DMS 273 (cell line): ENCODE data around the gene DMRT3.
A peak's percentile ranks its signal among the peaks of the same experiment; 100 is the strongest.

Source experiments
- DNase-seq: peaks from one replicate; lab custom pipeline; 2025; ENCODE audit not compliant: unreplicated experiment; lab: John Stamatoyannopoulos, UW

The DMRT3 gene

DNA sequence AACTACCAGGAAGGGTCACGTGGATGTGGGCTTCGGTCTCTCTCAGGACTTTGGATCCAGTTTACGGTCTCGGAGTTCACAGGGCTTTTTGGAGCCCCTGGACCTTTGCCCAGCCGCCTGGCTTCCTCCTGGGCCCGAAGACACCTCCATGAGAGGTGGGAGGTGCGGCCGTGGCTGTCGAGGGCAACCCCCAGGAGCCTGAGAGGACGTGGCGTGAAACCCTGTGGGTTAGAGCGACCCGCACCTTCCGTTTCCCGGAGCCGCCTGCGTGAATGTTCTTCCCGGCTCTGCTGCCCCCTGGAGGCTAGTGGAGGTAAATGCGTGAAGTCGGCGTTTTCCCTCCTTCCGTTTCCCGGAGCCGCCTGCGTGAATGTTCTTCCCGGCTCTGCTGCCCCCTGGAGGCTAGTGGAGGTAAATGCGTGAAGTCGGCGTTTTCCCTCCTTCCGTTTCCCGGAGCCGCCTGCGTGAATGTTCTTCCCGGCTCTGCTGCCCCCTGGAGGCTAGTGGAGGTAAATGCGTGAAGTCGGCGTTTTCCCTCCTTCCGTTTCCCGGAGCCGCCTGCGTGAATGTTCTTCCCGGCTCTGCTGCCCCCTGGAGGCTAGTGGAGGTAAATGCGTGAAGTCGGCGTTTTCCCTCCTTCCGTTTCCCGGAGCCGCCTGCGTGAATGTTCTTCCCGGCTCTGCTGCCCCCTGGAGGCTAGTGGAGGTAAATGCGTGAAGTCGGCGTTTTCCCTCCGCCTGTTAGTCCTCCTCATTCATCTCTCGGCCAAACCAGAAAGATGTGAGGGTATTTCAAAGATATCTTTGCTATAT is 22.1 kb downstream of the DMRT3 start:
- DNase-seq, result peak; percentile 41

DNA sequence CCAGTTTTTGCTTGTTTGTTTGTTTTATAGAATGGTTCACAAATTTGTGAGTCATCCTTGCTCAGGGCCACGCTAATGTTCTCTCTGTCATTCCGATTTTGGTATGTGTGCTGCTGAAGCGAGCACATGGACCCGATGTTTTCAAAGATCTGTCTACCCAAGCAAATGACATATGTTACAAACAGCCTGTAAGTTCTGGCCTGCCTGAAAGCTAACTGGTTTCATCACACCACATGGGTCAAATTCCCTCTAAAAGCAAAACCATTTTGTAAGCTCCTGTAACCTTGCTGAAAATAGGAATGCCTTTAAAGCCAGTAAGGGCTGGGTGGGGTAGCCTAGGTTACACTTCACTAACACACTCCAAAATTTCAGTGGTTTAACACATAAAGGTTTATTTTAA is 25.4 kb downstream of the DMRT3 start:
- no peak for DNase-seq

DNA sequence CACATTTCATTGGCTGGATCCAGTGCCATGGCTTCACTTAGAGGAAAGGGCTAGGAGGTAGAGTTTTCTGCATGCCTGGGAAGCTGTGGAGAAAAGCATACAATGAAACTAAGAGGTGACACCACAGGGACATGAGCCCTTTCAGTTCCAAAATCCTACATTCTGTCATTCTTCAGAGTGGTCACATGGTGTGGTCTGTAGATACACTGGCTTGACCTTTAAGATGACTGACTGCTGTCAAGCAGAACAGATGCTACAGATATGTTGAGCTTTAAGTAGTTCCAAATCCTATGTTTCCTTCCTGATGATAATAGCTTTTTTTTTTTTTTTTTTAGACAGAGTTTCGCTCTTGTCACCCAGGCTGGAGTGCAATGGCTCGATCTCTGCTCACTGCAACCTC is 26.2 kb downstream of the DMRT3 start:
- no peak for DNase-seq

DNA sequence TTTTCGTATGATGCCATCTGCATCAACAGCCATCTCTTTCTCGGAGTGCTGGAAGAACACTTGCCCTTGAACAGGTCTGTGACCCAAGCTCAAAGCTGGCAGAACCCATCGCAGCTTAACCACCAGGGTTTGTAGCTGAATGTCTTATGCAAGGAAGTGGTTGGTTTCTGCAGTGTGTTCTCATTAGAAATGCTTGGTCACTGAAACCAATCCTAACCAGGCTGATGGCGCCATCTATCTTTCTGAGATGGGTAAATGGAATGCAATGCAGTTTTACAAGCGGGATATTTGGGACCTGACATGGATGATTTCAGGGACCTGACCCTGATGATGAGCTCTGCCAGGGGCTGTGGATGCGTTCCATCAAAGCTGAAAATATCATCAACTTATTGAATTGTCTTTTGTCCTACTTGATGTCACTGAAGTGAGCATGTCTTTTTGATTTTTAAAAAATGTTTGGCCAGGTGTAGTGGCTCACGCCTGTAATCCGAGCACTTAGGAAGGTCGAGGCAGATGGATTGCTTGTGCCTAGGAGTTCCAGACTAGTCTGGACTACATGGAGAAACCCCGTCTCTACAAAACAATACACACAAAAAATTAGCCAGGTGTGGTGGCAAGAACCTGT is 28.7 kb downstream of the DMRT3 start:
- peak; percentile 56 for DNase-seq

DNA sequence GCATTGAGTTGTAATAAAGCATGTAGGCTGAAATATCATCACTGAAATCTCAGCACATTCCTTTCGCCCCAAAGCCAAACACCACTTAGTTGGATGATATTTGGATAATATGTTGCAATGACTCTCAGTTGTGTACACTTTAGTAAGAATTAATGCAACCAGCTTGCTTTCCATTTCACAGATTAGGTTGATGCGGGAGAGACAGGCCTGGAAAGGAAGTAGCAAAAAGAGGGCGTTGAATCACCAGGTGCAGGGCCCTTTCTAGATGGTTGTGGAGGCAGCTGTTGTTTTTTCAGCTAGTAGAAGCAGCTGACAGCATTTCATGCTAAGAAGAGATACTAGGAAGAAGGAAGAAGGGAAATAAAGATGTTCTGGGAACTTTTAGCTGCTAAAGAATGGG is 30.9 kb downstream of the DMRT3 start:
- DNase-seq, result no peak

DNA sequence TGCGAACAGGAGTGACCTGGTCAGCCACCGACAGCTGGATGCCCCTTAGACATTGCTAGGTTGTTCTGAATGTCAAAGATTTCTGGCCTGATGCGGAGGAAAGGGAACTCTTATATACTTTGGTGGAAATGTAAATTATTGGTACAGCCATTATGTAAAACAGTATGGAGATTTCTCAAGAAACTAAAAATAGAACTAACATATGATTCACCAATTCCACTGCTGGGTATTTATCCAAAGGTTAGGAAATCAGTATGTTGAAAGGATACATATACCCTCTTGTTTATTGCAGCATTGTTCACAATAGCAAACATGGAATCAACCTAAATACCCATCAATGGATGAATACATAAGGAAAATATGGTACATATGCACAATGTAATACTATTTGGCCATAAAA is 31.8 kb downstream of the DMRT3 start:
- DNase-seq, result no peak

DNA sequence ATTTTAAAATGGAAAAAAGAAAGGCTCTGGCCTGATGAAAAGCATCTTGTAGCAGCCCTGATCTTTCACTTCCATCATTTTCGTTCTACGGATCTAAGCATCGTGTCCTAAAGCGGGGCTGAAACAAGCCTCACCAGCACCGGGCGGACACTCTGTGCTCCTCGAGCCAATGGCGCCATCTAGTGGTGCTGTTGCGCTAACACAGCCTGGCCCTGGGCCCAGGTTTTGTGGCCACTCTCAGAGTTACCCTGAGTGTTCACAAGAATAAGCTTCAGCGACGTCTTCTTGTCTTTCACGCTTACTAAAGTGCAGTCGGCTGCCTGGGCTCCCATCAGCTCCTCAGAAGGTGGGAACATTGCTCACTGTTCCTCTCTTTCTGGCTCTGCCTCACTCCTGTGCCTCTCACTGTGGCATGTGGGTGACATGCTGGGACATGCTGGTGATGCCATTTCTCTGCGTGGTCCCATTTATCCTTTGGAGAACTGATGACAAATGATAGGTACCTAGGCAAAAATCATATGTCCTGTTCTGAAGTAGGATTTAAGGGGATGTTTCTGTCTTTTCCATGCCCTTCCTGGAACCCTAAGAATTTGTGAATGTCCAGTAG is 32.7 kb downstream of the DMRT3 start:
- peak; percentile 88 for DNase-seq

DNA sequence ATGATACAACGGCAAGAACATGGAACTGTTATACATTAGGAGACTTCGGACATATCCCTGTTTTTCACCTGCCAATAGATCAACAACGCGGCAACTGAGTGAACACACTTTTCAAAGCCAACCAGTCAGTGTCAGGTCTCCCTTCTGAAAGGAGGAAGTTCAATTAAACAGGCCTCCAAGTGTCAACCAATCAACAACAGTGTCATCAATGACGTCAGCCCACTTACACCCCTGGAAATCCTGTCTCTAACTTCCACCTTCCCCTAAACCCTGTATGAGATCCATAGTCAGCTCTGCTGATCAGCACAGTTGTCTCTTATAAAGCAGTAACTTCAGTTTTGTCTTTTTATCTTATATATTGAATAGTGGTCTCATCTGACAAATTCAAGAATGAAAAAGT is 36.6 kb downstream of the DMRT3 start:
- DNase-seq, result no peak

DNA sequence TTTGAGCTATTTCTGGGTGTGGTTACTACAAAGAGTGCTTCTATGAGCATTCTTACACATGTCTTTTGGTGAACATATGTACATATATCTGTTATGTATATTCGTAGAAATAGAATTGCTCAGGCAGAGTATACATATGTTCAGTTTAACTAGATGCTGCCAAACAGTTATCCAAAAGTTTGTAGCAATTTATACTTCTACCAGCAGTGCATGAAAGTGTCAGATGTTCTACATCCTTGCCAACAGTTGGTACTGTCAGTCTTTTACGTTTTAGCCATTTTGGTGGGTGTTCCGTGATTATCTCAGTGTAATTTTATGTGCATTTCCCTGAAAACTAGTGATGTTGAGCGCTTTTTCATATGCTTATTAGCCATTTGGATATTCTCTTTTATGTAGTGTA is 37.8 kb downstream of the DMRT3 start:
- DNase-seq, result no peak

DNA sequence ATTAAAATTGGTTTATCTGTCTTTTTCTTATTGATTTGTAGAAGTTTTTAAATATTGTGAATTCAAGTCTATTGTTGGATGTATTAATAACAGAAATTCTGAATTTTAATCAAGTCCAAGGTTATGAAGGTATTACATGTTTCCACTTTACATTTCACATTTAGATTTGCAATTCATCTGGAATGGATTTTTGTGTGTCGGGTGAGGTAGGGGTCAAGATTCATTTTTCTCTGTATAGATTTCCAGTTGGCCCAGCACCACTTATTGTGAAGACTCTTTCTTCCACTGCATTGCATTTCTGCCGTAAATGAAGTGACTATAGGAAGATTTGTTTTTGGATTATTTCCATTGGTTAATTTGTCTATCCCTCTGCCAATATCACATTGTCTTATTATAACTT is 38.2 kb downstream of the DMRT3 start:
- no peak for DNase-seq

DNA sequence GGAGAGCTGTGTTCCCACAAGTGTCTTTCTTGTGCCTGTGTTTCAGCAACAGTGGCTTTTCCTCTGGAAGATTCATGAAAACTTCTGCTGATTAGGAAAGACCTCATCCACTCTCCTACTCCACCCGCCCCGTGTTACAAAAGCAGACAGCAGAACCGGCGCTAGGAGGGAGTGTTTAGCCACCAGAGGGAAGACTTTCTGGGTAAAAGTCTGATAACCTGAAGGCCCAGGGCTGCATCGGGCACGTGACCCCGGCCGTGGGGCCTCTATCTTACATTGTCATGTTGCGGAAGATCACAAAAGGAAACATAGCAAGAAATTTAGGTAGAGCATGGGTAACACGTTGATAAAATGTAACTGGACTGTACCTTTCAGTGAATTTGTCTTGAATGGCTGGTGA is 41.7 kb downstream of the DMRT3 start:
- DNase-seq, result peak; percentile 28

DNA sequence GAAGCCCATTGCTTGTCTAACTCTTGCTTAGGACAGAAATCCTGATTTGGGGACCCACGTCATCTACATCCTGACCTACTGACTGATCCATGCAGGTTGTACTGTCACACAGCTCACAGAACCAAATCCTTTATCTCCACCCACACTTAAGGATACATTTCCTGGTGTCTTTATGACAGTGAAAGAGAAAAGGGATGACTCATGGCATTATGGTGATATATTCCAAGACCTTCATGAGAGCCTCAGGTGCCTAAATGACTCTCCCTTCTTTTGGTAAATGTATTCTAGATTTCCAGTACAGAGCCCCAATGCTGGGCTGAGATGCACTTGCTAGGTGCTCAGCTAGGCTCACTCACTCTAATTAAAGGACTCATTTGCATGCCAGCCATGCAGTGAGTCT is 47.7 kb downstream of the DMRT3 start:
- DNase-seq, result no peak

DNA sequence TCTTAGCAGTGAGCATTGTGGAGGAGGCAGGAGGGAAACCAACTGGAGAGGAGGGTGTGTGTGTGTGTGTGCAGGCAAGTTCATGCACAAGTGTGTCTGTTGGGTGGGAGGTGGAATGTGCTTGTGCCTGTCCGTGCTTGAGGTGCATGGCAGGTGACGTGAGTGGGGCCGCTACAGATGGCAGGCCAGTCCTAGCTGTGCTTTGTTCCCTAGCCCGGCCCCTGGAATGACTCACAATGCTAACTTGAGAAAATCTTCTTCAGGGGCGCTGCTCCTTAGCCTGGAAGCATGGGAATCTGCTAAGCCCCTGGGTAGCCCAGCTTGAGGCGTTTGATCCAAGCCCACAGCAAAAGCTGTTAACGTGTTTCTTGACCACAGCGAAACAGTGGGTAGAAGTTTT is 48.7 kb downstream of the DMRT3 start:
- no peak for DNase-seq

DNA sequence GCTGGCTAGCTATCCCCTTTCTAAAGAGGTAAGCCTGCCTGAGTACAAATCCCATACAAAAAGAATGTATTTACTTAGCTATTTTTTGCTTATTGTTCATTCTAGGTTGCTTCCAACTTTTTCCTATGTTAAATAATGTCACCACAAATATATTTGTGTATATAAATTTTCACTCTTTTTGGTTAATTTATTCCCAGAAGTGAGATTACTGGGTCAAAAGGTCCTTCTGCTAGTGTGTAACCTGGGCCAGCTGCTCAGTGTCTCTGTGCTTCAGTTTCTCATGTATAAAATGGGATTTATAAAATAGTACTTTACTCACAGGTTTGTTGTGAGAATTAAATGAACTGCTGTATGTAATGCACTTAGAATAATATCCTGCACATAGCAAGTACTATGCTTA is 49.8 kb downstream of the DMRT3 start:
- no peak for DNase-seq

DNA sequence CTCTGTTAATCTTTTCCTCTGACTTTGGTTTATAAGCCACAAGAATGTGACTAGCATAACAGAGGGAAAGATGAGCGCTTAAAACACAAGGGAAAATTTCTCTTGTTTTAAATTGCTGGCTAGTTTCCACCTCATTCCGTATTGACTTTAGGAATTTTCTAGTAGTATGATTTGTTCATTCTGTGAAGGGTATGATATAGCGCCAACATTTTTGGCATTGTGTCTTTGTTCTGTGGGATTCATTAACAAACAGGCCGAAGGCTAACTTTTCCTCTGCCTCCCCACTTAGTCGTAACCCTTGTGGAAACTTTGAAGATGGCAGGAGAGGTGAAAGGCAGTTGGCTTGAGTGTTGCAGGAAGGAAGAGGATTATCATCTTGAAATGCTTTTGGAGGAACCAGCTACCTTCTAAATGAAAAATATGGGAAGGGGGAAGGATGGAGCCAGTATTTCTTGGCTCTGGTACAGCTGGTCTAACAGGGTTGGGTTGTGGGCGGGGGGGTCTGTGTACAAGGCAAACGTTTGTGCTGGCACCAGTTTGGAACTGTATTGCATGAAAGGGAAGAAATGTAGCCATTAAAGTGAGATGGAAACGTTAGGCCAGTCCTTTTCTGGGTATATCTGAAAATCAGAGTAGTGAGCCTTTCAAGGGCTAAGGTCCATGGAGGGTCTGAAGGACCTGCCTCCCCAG is 52.2 kb downstream of the DMRT3 start:
- DNase-seq, result no peak

DNA sequence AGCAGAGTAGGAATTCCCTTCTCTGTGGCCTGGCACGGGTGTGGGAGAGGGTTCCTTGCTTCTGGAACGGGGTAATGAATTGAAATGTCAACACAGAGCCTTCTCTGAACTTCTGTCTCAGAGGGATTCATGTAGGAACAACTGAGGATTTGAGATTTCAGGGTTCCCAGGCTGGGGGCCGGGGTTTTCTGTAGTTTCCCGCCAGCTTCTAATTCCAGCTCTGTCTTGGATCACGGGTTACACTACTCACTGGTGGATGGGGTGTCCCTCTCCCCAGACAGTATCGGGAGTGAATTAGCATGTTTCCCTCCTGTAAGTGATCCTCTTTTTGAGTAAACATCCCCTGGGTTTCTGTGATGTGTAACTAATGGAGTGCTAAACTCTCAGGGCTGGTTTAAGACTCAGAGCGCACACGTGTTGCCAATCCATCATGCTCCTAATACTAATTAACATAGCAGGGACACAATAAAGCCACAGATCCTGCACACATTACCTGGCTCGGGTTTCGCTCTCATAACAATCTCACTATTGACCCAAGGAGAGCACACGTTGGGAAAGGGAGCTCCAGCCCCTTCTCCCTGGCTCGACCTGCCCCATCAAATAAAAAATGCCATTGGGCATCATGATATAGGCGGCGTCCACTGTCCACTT is 55.6 kb downstream of the DMRT3 start:
- DNase-seq, result no peak

DNA sequence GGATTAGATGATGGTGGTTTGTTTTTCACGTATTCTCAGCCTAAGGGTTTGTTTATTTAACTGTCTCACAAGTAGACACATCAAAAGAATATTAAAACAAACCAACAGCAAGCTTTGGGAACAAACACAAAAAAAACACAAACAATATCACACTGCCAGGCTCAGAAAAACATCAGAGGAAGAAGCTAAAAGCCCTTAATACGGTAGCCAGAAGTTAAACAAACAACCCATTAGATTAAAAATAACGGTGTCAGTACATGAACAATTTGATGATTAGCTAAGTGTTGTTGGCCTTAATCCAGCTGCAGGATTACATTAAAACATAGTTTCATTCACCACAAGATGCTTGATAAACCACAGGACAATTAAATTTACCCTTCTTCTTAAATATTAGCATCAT is 57.8 kb downstream of the DMRT3 start:
- no peak for DNase-seq

DNA sequence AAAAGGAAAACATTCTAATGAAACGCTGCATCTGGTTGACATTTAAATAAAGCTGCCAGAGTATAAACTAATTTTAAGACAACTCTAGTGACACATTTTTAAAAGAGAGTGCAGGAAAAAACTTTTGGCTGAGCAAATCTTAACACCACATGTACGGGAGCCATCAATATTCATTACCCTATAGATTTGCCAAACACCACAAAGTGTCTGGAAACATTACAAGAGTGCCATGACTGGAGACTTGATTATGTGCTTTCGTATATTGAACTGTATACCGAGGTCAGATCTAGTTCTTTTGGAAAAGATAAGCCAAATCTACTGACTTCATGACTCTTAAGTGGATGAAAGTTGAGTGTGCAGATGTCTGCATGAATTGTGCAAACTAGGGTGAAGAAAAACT is 63.1 kb downstream of the DMRT3 start:
- DNase-seq, result no peak
